GM20000 (cell line): ENCODE data around the gene SLC15A5.

Experiments used
- DNase-seq: peaks from one replicate; pipeline ENCODE4 v3.0.0; 2012; ENCODE audit warnings: low spot score
- CTCF ChIP-seq: IDR thresholded peaks from 2 replicates; pipeline ENCODE4 v1.5.1; 2012; ENCODE audit warnings: mild to moderate bottlenecking, control low read depth; ENCODE audit errors: extremely low read depth, missing control alignments

SLC15A5 gene

GRCh38 chr12:16155938-16156337 is 121.5 kb downstream of the SLC15A5 start:
- no peak for DNase-seq
- TF ChIP-seq CTCF: no peak

- DNase-seq: no peak
- TF ChIP-seq CTCF: no peak
Measured at GRCh38 chr12:16154990-16155389, 122.5 kb downstream of the SLC15A5 start.

GRCh38 chr12:16152885-16153673 is 124.4 kb downstream of the SLC15A5 start:
- no peak for DNase-seq
- TF ChIP-seq CTCF: no peak

GRCh38 chr12:16150276-16150675 is 127.2 kb downstream of the SLC15A5 start:
- no peak for TF ChIP-seq CTCF
- no peak for DNase-seq

GRCh38 chr12:16148938-16149337 is 128.5 kb downstream of the SLC15A5 start:
- DNase-seq: no peak
- TF ChIP-seq CTCF: no peak
